Keratinocyte (primary cell): Measurements from ENCODE around the gene ACER3. TPM values are rescaled to one million over a fixed set of nuclear protein-coding genes. Genes with fewer than 3 reads are reported as not detected.

Experiments used
- DNase-seq: peaks from one replicate; pipeline ENCODE4 v3.0.0-alpha.2; 2011; ENCODE audit warnings: low read depth, missing footprints, low spot score
- FAIRE-seq: peaks from 2 replicates; lab custom pipeline; 2011; peaks lifted over from hg19 to GRCh38; lab: Jason Lieb, UNC
- H2AFZ ChIP-seq: 2 replicates; pipeline ENCODE4 v1.6.0; 2012; ENCODE audit warnings: low read length, control low read depth, inconsistent platforms; ENCODE audit not compliant: control insufficient read depth
- H3K27ac ChIP-seq: 2 replicates; pipeline ENCODE4 v1.5.1; 2011; ENCODE audit warnings: low read length; ENCODE audit not compliant: control insufficient read depth, insufficient read depth
- H3K27me3 ChIP-seq: 3 replicates; pipeline ENCODE4 v1.6.0; 2011; ENCODE audit warnings: low read length; ENCODE audit not compliant: control insufficient read depth, insufficient read depth; ENCODE audit errors: extremely low read depth
- H3K36me3 ChIP-seq, 2 experiments: 2 replicates in 1 of 2; 3 replicates in 1 of 2; pipeline ENCODE4 v1.5.1; 2011; ENCODE audit warnings: low read length in 2 of 2, mild to moderate bottlenecking in 1 of 2; ENCODE audit not compliant: control insufficient read depth in 2 of 2, insufficient read depth in 2 of 2; ENCODE audit errors: extremely low read depth in 1 of 2
- H3K4me1 ChIP-seq: 3 replicates; pipeline ENCODE4 v1.5.1; 2011; ENCODE audit warnings: low read length; ENCODE audit not compliant: control insufficient read depth, insufficient read depth; ENCODE audit errors: extremely low read depth
- H3K4me2 ChIP-seq: 3 replicates; pipeline ENCODE4 v1.6.0; 2011; ENCODE audit warnings: low read depth, low read length; ENCODE audit not compliant: control insufficient read depth, insufficient read depth; ENCODE audit errors: extremely low read depth
- H3K4me3 ChIP-seq, 3 experiments: fragments of 200-600 bp in 1 of 3; sonication (generic) in 1 of 3; 2 replicates in 2 of 3; 3 replicates in 1 of 3; pipeline ENCODE4 v1.5.1; 2011 to 2016; ENCODE audit warnings: low read length in 3 of 3, mild to moderate bottlenecking in 3 of 3, control low read depth in 2 of 3, inconsistent platforms in 1 of 3, low read depth in 1 of 3, mixed read lengths in 1 of 3, mixed run types in 1 of 3, moderate library complexity in 1 of 3; ENCODE audit not compliant: control insufficient read depth in 2 of 3, insufficient read depth in 2 of 3; ENCODE audit errors: extremely low read depth in 1 of 3
- H3K79me2 ChIP-seq: 2 replicates; pipeline ENCODE4 v1.6.0; 2012; ENCODE audit warnings: low read length; ENCODE audit not compliant: control insufficient read depth, insufficient read depth
- H3K9ac ChIP-seq: 3 replicates; pipeline ENCODE4 v1.6.0; 2011; ENCODE audit warnings: low read length; ENCODE audit not compliant: control insufficient read depth, insufficient read depth; ENCODE audit errors: extremely low read depth
- H3K9me1 ChIP-seq: 3 replicates; pipeline ENCODE4 v1.6.0; 2011; ENCODE audit warnings: low read length; ENCODE audit not compliant: control insufficient read depth, insufficient read depth; ENCODE audit errors: extremely low read depth
- H3K9me3 ChIP-seq: 2 replicates; pipeline ENCODE4 v1.5.1; 2012; ENCODE audit warnings: low read depth, low read length; ENCODE audit not compliant: control insufficient read depth
- H4K20me1 ChIP-seq: 3 replicates; pipeline ENCODE4 v1.6.0; 2011; ENCODE audit warnings: low read length; ENCODE audit not compliant: control insufficient read depth, insufficient read depth; ENCODE audit errors: extremely low read depth
- EZH2 ChIP-seq: IDR thresholded peaks from one replicate; pipeline ENCODE4 v1.6.1; 2012; ENCODE audit warnings: inconsistent platforms, mild to moderate bottlenecking, low read length, moderate library complexity
- dilution Hi-C: fragments of 300-500 bp; cut with MboI; formaldehyde crosslinking; loops from one replicate; pipeline ENCODE4 v1.7.0; 2020; ENCODE audit warnings: low sequenced_read_pairs; ENCODE audit not compliant: extremely low pct_ligation_motif_present
- polyA plus RNA-seq, 5 experiments: library from polyadenylated mRNA; depleted of rRNA in 3 of 5; stranded (reverse) in 3 of 5; stranded (forward) in 1 of 5; unstranded in 1 of 5; fragments of >200 nt; gene quantifications; 1 replicate in 1 of 5; 2 replicates in 3 of 5; 3 replicates in 1 of 5; pipeline versions ENCODE4 v1.2.1 to v1.2.3, GENCODE V29; 2011 to 2012; ENCODE audit warnings: missing spikeins in 2 of 5, low read depth in 1 of 5, low replicate concordance in 1 of 5
- TF ChIP-seq, protein P1 (sequence below), 3 experiments: IDR thresholded peaks in 1 of 3; conservative IDR thresholded peaks in 1 of 3; optimal IDR thresholded peaks in 1 of 3; 2 replicates in 2 of 3; 3 replicates in 1 of 3; pipeline versions ENCODE3 to v1.5.1; 2011; ENCODE audit warnings: low read length in 3 of 3, mild to moderate bottlenecking in 3 of 3, moderate library complexity in 2 of 3, control low read depth in 1 of 3, inconsistent platforms in 1 of 3; ENCODE audit not compliant: insufficient read depth in 2 of 3; ENCODE audit errors: extremely low read depth in 1 of 3

ACER3 gene
- polyA plus RNA-seq, 1 donor (not counting 4 experiments of a cell fraction or from before 2014, with no cell fraction given) = 55.0 TPM

DNA sequence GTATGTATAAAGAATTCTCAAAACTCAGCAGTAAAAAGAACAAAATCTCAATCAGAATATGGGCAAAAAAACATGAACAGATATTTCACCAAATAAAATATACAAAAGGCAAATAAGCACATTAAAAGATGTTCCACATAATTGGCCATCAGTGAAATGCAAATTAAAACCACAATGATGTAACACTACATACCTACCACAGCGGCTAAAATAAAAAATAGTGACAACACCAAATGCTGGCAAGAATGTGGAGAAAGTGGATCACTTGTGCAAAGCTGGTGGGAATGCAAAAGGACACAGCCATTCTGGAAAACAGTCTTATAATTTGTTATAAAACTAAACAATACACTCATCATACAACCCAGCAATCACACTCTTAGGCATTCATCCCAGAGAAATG lies 38.3 kb upstream of the ACER3 start:
- H3K9me3 ChIP-seq = no peaks in the 10 kb centered on the region
- dilution Hi-C loops = no loop called here
- no peaks in the 10 kb centered on the region for H3K27me3 ChIP-seq
- FAIRE-seq (no peak), DNase-seq (no peak)
- TF ChIP-seq, protein P1, sequence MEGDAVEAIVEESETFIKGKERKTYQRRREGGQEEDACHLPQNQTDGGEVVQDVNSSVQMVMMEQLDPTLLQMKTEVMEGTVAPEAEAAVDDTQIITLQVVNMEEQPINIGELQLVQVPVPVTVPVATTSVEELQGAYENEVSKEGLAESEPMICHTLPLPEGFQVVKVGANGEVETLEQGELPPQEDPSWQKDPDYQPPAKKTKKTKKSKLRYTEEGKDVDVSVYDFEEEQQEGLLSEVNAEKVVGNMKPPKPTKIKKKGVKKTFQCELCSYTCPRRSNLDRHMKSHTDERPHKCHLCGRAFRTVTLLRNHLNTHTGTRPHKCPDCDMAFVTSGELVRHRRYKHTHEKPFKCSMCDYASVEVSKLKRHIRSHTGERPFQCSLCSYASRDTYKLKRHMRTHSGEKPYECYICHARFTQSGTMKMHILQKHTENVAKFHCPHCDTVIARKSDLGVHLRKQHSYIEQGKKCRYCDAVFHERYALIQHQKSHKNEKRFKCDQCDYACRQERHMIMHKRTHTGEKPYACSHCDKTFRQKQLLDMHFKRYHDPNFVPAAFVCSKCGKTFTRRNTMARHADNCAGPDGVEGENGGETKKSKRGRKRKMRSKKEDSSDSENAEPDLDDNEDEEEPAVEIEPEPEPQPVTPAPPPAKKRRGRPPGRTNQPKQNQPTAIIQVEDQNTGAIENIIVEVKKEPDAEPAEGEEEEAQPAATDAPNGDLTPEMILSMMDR (optimal IDR thresholded peaks at IDR 0.05 in 1 of 3, IDR thresholded peaks at IDR 0.05 in 1 of 3, conservative IDR thresholded peaks at IDR 0.05 in 1 of 3; ENCODE audit: extremely low read depth in 1 of 3, insufficient read depth in 2 of 3, low read length in 3 of 3) = no peak
- TF ChIP-seq EZH2 = no peak
- H3K9me1 ChIP-seq = no peaks in the 10 kb centered on the region
- H3K79me2 ChIP-seq = no peaks in the 10 kb centered on the region
- H2AFZ ChIP-seq = no peak overlapping the region
- H3K27ac ChIP-seq = no peak overlapping the region
- no peaks in the 10 kb centered on the region for H4K20me1 ChIP-seq
- no peak overlapping the region for H3K9ac ChIP-seq
- no peak overlapping the region for H3K4me3 ChIP-seq
- peaks cover 35% of the 10 kb centered on the region for H3K4me1 ChIP-seq
- H3K4me2 ChIP-seq = no peak overlapping the region
- H3K36me3 ChIP-seq = no peaks in the 10 kb centered on the region

DNA sequence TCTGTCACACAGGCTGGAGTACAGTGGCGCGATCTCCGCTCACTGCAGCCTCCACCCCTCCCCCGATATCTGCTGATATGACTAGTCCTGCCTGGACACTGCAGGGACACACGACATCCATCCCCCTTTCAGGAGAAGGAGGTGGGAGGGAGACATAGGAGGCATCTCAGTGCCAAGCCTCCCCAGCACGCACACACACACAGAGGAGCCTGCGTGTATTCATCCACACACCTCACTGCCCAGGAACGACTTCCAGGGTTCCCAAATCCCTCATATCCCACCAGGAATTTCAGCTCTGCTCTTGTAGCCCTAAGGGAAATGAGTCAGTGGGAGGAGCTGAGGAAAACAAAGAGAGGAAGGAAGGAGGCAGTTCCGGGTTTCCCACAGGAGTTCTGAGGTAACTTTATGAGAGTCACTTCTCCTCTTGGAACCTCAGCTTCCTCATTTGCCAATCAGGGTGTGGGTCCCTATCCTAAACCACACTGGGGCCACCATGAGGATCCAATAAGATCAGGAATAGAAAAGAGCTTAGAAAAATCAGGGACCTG lies 37.2 kb upstream of the ACER3 start:
- H3K9ac ChIP-seq = no peak overlapping the region
- H3K27ac ChIP-seq = peak overlapping the region; percentile 83
- H2AFZ ChIP-seq = peak overlapping the region; percentile 64
- TF ChIP-seq EZH2 = no peak
- TF ChIP-seq, protein P1 (optimal IDR thresholded peaks at IDR 0.05 in 1 of 3, IDR thresholded peaks at IDR 0.05 in 1 of 3, conservative IDR thresholded peaks at IDR 0.05 in 1 of 3; ENCODE audit: extremely low read depth in 1 of 3, insufficient read depth in 2 of 3, low read length in 3 of 3) = no peak
- H4K20me1 ChIP-seq = no peaks in the 10 kb centered on the region
- H3K4me2 ChIP-seq = peak overlapping the region; percentile 92
- H3K9me1 ChIP-seq = no peaks in the 10 kb centered on the region
- H3K4me1 ChIP-seq = peaks cover 35% of the 10 kb centered on the region
- peak overlapping the region in 2 of 3 experiments; percentile 37 to 52 for H3K4me3 ChIP-seq
- H3K79me2 ChIP-seq = no peaks in the 10 kb centered on the region
- no peaks in the 10 kb centered on the region for H3K9me3 ChIP-seq
- H3K27me3 ChIP-seq = no peaks in the 10 kb centered on the region
- dilution Hi-C loops = no loop called here
- DNase-seq (peak; percentile 81), FAIRE-seq (peak; percentile 89)
- H3K36me3 ChIP-seq = no peaks in the 10 kb centered on the region
